ENCODE data around the gene ADH4.
A peak's percentile ranks its signal among the peaks of the same experiment; 100 is the strongest.
"Not testable (repeated sequence)": the region's sequence is repeated elsewhere in the genome, so short reads cannot be mapped to it uniquely, and the experiment has no call there.

The ADH4 gene

GRCh38 chr4:99144070-99144469 lies at the start of gene ADH4:
TSS of gene ADH4 (minus strand) at chr4:99144297. CDS start at chr4:99144222, 75 bp downstream.
- FAIRE-seq: no peak

- FAIRE-seq: no peak
Observed at GRCh38 chr4:99190336-99190735, 46.2 kb upstream of the ADH4 start.

GRCh38 chr4:99189900-99190299 lies 45.8 kb upstream of the ADH4 start:
- FAIRE-seq: not testable (repeated sequence)

- FAIRE-seq: no peak
Observed at GRCh38 chr4:99186029-99186428, 41.9 kb upstream of the ADH4 start.

- no peak for FAIRE-seq
Observed at GRCh38 chr4:99185581-99185980, 41.5 kb upstream of the ADH4 start.

- FAIRE-seq: no peak
Observed at GRCh38 chr4:99180382-99181070, 36.4 kb upstream of the ADH4 start.

- no peak for FAIRE-seq
Observed at GRCh38 chr4:99179626-99180025, 35.5 kb upstream of the ADH4 start.

- no peak for FAIRE-seq
Observed at GRCh38 chr4:99179178-99179577, 35.1 kb upstream of the ADH4 start.

GRCh38 chr4:99166544-99166943 lies 22.4 kb upstream of the ADH4 start:
- no peak for FAIRE-seq

GRCh38 chr4:99165978-99166377 lies 21.9 kb upstream of the ADH4 start:
- no peak for FAIRE-seq

GRCh38 chr4:99161373-99162099 lies 17.4 kb upstream of the ADH4 start:
- no peak for FAIRE-seq

GRCh38 chr4:99159699-99160098 lies 15.6 kb upstream of the ADH4 start:
- no peak for FAIRE-seq

- peak; percentile 36 for FAIRE-seq
Observed at GRCh38 chr4:99157478-99157935, 13.4 kb upstream of the ADH4 start.

- FAIRE-seq: no peak
Observed at GRCh38 chr4:99156992-99157391, 12.9 kb upstream of the ADH4 start.

GRCh38 chr4:99154658-99155342 lies 10.7 kb upstream of the ADH4 start:
- no peak for FAIRE-seq

GRCh38 chr4:99151995-99152394 lies 7.9 kb upstream of the ADH4 start:
- no peak for FAIRE-seq

- FAIRE-seq: no peak
Observed at GRCh38 chr4:99151452-99151851, 7.4 kb upstream of the ADH4 start.

GRCh38 chr4:99149426-99150019 lies 5.4 kb upstream of the ADH4 start:
- FAIRE-seq: no peak

GRCh38 chr4:99148550-99148949 lies 4.5 kb upstream of the ADH4 start:
- FAIRE-seq: no peak

GRCh38 chr4:99144587-99144986 lies 490 bp upstream of the ADH4 start:
- FAIRE-seq: no peak

GRCh38 chr4:99136329-99136728 lies 7.8 kb downstream of the ADH4 start:
- FAIRE-seq: no peak

GRCh38 chr4:99135541-99136162 lies 8.4 kb downstream of the ADH4 start:
- no peak for FAIRE-seq

GRCh38 chr4:99134586-99134985 lies 9.5 kb downstream of the ADH4 start:
- FAIRE-seq: no peak

All from islet of Langerhans (tissue), 1 donor.